ENCODE measurements around the gene SLC39A11. TPM values are rescaled to one million over a fixed set of nuclear protein-coding genes. Genes with fewer than 3 reads are reported as not detected.

The SLC39A11 gene
- total RNA-seq, 2 experiments from 2014 or later: 9.7 to 12.2 TPM

GRCh38 chr17:72853440-72854415 lies 238.8 kb downstream of the SLC39A11 start:
- H3K9me3 ChIP-seq (ENCODE audit: control insufficient read depth in 1 of 2, insufficient read depth in 1 of 2, low read length in 2 of 2): no peaks in the 10 kb centered on the region
- no peaks in the 10 kb centered on the region for H3K36me3 ChIP-seq (ENCODE audit: insufficient read depth, low read length)
- no peaks in the 10 kb centered on the region for H3K4me1 ChIP-seq (ENCODE audit: insufficient read depth, low read length)
- Mint-ChIP-seq H3K9me3 (no peaks in the 10 kb centered on the region), H3K27ac (no peak overlapping the region), H3K4me3 (no peak overlapping the region), H3K4me1 (ENCODE audit: low read depth) (no peaks in the 10 kb centered on the region), H3K36me3 (ENCODE audit: low read depth) (peaks cover 32% of the 10 kb centered on the region), H3K27me3 (no peaks in the 10 kb centered on the region)
- no peak for TF ChIP-seq CTCF (IDR thresholded peaks at IDR 0.05)
- intact Hi-C loops (cut with DNase I, micrococcal nuclease): no loop called here
- no peak overlapping the region for H3K27ac ChIP-seq (ENCODE audit: low read depth in 1 of 2, low read length in 2 of 2)
- no peaks in the 10 kb centered on the region for H3K27me3 ChIP-seq (ENCODE audit: control insufficient read depth in 1 of 2, insufficient read depth in 2 of 2, low read length in 2 of 2)
- DNase-seq (no peak), ATAC-seq (ENCODE audit: poor library complexity) (no peak)
- no peak overlapping the region for H3K4me3 ChIP-seq (ENCODE audit: low read length)
- ChIA-PET CTCF (no interaction called here), POLR2A (no interaction called here)

GRCh38 chr17:72852277-72852938 lies 240.1 kb downstream of the SLC39A11 start:
- no peak for DNase-seq
- no peaks in the 10 kb centered on the region for H3K9me3 ChIP-seq (ENCODE audit: control insufficient read depth in 1 of 2, insufficient read depth in 1 of 2, low read length in 2 of 2)
- no peaks in the 10 kb centered on the region for H3K27me3 ChIP-seq (ENCODE audit: control insufficient read depth in 1 of 2, insufficient read depth in 2 of 2, low read length in 2 of 2)
- peaks cover 39% of the 10 kb centered on the region for H3K36me3 Mint-ChIP-seq (ENCODE audit: low read depth)
- H3K27ac ChIP-seq (ENCODE audit: low read depth in 1 of 2, low read length in 2 of 2): no peak overlapping the region
- no peaks in the 10 kb centered on the region for H3K9me3 Mint-ChIP-seq
- ATAC-seq (ENCODE audit: poor library complexity): no peak
- intact Hi-C loops (cut with DNase I, micrococcal nuclease): no loop called here
- no peak overlapping the region for H3K27ac Mint-ChIP-seq
- H3K4me3 ChIP-seq (ENCODE audit: low read length): no peak overlapping the region
- H3K4me3 Mint-ChIP-seq: no peak overlapping the region
- no peak for TF ChIP-seq CTCF (IDR thresholded peaks at IDR 0.05)
- no peaks in the 10 kb centered on the region for H3K4me1 Mint-ChIP-seq (ENCODE audit: low read depth)
- no peaks in the 10 kb centered on the region for H3K27me3 Mint-ChIP-seq
- CTCF ChIA-PET: no interaction called here
- H3K36me3 ChIP-seq (ENCODE audit: insufficient read depth, low read length): no peaks in the 10 kb centered on the region
- POLR2A ChIA-PET: no interaction called here
- H3K4me1 ChIP-seq (ENCODE audit: insufficient read depth, low read length): no peaks in the 10 kb centered on the region

GRCh38 chr17:72850410-72851118 lies 241.9 kb downstream of the SLC39A11 start:
- H3K4me3 ChIP-seq (ENCODE audit: low read length): no peak overlapping the region
- no peak for ATAC-seq (ENCODE audit: poor library complexity)
- intact Hi-C loops (cut with DNase I, micrococcal nuclease): no loop called here
- POLR2A ChIA-PET: no interaction called here
- no peaks in the 10 kb centered on the region for H3K9me3 Mint-ChIP-seq
- no peak overlapping the region for H3K4me3 Mint-ChIP-seq
- no peaks in the 10 kb centered on the region for H3K27me3 ChIP-seq (ENCODE audit: control insufficient read depth in 1 of 2, insufficient read depth in 2 of 2, low read length in 2 of 2)
- H3K27ac ChIP-seq (ENCODE audit: low read depth in 1 of 2, low read length in 2 of 2): no peak overlapping the region
- DNase-seq: no peak
- no peaks in the 10 kb centered on the region for H3K4me1 ChIP-seq (ENCODE audit: insufficient read depth, low read length)
- TF ChIP-seq CTCF (IDR thresholded peaks at IDR 0.05): no peak
- CTCF ChIA-PET: no interaction called here
- no peaks in the 10 kb centered on the region for H3K27me3 Mint-ChIP-seq
- H3K9me3 ChIP-seq (ENCODE audit: control insufficient read depth in 1 of 2, insufficient read depth in 1 of 2, low read length in 2 of 2): no peaks in the 10 kb centered on the region
- H3K36me3 Mint-ChIP-seq (ENCODE audit: low read depth): peaks cover 46% of the 10 kb centered on the region
- H3K27ac Mint-ChIP-seq: no peak overlapping the region
- H3K4me1 Mint-ChIP-seq (ENCODE audit: low read depth): no peaks in the 10 kb centered on the region
- no peaks in the 10 kb centered on the region for H3K36me3 ChIP-seq (ENCODE audit: insufficient read depth, low read length)
